Colonic mucosa (tissue), 4 donors: ENCODE results near the gene OLFM1. TPM values are rescaled to one million over a fixed set of nuclear protein-coding genes. Genes with fewer than 3 reads are reported as not detected.

Source experiments
- DNase-seq: peaks from one replicate; pipeline ENCODE4 v3.0.0-alpha.2; 2020
- H3K27ac ChIP-seq: fragments of 200-600 bp; one replicate; pipeline ENCODE4 v1.8.0; 2021
- H3K27me3 ChIP-seq: fragments of 200-600 bp; one replicate; pipeline ENCODE4 v1.8.0; 2021
- H3K36me3 ChIP-seq: fragments of 200-600 bp; one replicate; pipeline ENCODE4 v1.8.0; 2021
- H3K4me1 ChIP-seq: fragments of 200-600 bp; one replicate; pipeline ENCODE4 v1.8.0; 2021; ENCODE audit warnings: mild to moderate bottlenecking
- H3K4me3 ChIP-seq: fragments of 200-600 bp; one replicate; pipeline ENCODE4 v1.8.0; 2021
- H3K9ac ChIP-seq, 2 donors: one replicate each; pipeline ENCODE4 v1.7.0; 2013; ENCODE audit warnings: control low read depth in 2 of 2, low read depth in 2 of 2, low read length in 2 of 2
- H3K9me3 ChIP-seq: fragments of 200-600 bp; one replicate; pipeline ENCODE4 v1.8.0; 2021
- intact Hi-C: fragments of 100-400 bp; cut with DNase I; formaldehyde crosslinking; loops from one replicate; pipeline ENCODE4 v1.14.1; 2022
- total RNA-seq, 2 donors: library from RNA; stranded (reverse); fragmentation: NEBNext Ultra II Directional in 1 of 2; extraction: Animal tissue kit (Norgen Biotek cat#: 25700) in 1 of 2; gene quantifications; one replicate each; pipeline ENCODE4 v1.2.1, GENCODE V29; 2021
- TF ChIP-seq, protein P1 (sequence below): fragments of 200-600 bp; IDR thresholded peaks from one replicate; pipeline ENCODE4 v1.8.0; 2022; ENCODE audit warnings: antibody characterized with exemption, mild to moderate bottlenecking
- donor health status: healthy.
- donor health status: DM: no; HTN: no; CAD: no.
- donor health status: DM: no; HTN: no; CAD: no.

Gene OLFM1
- total RNA-seq, 2 donors from 2014 or later, result 3.8 to 8.9 TPM

DNA sequence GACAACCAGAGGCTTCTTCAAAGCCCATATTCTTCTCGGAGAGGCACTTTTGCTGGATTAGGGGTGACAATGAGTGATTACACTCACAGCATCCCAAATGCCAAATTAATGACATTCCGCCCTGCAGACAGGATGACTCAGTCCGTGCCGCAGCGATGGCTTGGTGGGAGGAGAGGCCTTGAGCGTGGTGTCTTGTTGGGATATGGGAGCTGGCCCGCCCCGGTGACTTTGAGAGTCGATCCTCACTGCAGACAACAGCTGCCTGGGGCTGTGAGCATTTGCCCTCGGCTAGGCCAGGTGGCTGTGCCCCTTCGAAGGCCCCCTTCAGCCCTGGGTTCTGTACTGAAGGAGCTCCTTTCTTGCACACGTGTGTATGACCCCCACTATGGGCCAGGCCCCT lies 29.8 kb downstream of the OLFM1 start:
- H3K27ac ChIP-seq, result no peak overlapping the region
- H3K9ac ChIP-seq, result no peak overlapping the region
- no peak overlapping the region for H3K4me3 ChIP-seq
- no peaks in the 10 kb centered on the region for H3K9me3 ChIP-seq
- H3K36me3 ChIP-seq, result no peaks in the 10 kb centered on the region
- DNase-seq, result no peak
- H3K4me1 ChIP-seq, result no peaks in the 10 kb centered on the region
- intact Hi-C loops, result no loop called here
- TF ChIP-seq, protein P1, sequence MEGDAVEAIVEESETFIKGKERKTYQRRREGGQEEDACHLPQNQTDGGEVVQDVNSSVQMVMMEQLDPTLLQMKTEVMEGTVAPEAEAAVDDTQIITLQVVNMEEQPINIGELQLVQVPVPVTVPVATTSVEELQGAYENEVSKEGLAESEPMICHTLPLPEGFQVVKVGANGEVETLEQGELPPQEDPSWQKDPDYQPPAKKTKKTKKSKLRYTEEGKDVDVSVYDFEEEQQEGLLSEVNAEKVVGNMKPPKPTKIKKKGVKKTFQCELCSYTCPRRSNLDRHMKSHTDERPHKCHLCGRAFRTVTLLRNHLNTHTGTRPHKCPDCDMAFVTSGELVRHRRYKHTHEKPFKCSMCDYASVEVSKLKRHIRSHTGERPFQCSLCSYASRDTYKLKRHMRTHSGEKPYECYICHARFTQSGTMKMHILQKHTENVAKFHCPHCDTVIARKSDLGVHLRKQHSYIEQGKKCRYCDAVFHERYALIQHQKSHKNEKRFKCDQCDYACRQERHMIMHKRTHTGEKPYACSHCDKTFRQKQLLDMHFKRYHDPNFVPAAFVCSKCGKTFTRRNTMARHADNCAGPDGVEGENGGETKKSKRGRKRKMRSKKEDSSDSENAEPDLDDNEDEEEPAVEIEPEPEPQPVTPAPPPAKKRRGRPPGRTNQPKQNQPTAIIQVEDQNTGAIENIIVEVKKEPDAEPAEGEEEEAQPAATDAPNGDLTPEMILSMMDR, result no peak
- no peaks in the 10 kb centered on the region for H3K27me3 ChIP-seq

DNA sequence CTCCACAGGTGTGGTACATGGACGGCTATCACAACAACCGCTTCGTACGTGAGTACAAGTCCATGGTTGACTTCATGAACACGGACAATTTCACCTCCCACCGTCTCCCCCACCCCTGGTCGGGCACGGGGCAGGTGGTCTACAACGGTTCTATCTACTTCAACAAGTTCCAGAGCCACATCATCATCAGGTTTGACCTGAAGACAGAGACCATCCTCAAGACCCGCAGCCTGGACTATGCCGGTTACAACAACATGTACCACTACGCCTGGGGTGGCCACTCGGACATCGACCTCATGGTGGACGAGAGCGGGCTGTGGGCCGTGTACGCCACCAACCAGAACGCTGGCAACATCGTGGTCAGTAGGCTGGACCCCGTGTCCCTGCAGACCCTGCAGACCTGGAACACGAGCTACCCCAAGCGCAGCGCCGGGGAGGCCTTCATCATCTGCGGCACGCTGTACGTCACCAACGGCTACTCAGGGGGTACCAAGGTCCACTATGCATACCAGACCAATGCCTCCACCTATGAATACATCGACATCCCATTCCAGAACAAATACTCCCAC lies 32.1 kb downstream of the OLFM1 start:
- H3K27ac ChIP-seq, result no peak overlapping the region
- no peak for DNase-seq
- no peaks in the 10 kb centered on the region for H3K27me3 ChIP-seq
- no peaks in the 10 kb centered on the region for H3K36me3 ChIP-seq
- H3K4me1 ChIP-seq, result no peaks in the 10 kb centered on the region
- H3K9me3 ChIP-seq, result no peaks in the 10 kb centered on the region
- intact Hi-C loops, result no loop called here
- H3K4me3 ChIP-seq, result no peak overlapping the region
- H3K9ac ChIP-seq, result no peak overlapping the region
- TF ChIP-seq, protein P1, result no peak

DNA sequence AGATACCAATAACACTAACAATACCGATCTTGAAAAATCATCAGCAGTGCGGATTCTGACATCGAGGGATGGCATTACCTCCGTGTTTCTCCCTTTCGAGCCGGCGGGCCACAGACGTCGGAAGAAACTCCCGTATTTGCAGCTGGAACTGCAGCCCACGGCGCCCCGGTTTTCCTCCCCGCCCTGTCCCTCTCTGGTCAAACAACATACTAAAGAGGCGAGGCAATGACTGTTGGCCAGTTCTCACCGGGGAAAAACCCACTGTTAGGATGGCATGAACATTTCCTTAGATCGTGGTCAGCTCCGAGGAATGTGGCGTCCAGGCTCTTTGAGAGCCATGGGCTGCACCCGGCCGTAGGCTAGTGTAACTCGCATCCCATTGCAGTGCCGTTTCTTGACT lies 32.8 kb downstream of the OLFM1 start:
- Histone ChIP-seq H3K9ac (no peak overlapping the region), H3K4me1 (no peaks in the 10 kb centered on the region), H3K9me3 (no peaks in the 10 kb centered on the region), H3K36me3 (no peaks in the 10 kb centered on the region), H3K27ac (no peak overlapping the region), H3K4me3 (no peak overlapping the region), H3K27me3 (no peaks in the 10 kb centered on the region)
- intact Hi-C loops, result no loop called here
- TF ChIP-seq, protein P1, result no peak
- no peak for DNase-seq

DNA sequence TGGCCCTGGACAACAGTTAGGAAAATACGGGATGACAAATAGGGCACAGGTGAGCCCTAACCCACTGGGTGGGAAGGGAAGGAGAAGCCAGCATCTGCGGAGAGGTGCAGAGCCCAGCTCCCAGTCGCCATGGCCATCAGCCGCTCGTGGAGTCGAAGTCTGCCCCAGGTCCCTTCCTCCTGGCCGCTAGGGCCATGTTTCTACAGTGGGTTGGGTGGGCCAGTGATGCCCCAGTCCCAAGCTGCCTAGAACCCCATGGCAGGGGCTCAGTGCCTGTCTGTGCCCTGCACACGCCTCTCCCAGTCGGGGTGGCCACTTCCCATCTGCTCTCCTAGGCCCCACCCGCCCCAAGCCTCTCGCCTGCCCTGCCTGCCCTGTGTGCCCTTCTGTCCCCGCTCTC lies 34.8 kb downstream of the OLFM1 start:
- intact Hi-C loops, result no loop called here
- DNase-seq, result no peak

DNA sequence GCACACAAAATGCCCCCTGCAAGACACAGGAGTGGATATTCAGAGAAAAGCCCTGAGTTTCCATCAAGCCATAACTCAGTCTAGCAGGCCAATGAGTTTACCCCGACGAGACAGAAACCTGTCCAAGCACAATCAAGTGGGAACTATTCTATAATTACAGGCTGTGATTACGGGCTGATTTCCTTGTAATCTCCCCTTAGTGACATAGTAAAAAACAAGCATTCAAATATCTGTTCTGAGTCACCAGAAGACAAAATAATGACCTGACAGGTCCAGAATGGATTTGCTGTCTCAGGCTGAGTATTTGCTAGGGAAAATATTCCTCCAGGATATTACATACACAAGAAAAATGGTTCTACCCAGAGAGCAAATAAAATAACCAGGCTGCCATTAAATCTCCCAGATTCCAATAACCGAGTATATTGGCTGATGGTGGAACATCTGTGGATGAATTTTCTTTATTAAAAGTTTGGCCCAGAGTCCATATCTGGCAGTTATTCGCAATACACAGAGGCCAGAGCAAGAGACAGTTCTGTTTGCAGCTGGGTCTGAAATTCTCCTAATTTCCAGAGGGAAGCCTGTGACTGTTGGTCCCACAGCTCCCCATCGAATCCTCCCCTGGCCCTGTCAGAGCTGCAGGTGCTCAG lies 35.8 kb downstream of the OLFM1 start:
- TF ChIP-seq, protein P1, result no peak
- Histone ChIP-seq H3K9me3 (no peaks in the 10 kb centered on the region), H3K27ac (no peak overlapping the region), H3K4me1 (no peaks in the 10 kb centered on the region), H3K9ac (no peak overlapping the region), H3K27me3 (no peaks in the 10 kb centered on the region), H3K4me3 (no peak overlapping the region), H3K36me3 (no peaks in the 10 kb centered on the region)
- intact Hi-C loops, result no loop called here
- DNase-seq, result no peak

More for the DNA sequence above, 34.8 kb downstream of the OLFM1 start:
- Histone ChIP-seq H3K27me3 (no peaks in the 10 kb centered on the region), H3K9me3 (no peaks in the 10 kb centered on the region), H3K27ac (no peak overlapping the region), H3K4me3 (no peak overlapping the region), H3K9ac (no peak overlapping the region), H3K4me1 (no peaks in the 10 kb centered on the region), H3K36me3 (no peaks in the 10 kb centered on the region)
- TF ChIP-seq, protein P1, result no peak
